MM.1S (cell line): ENCODE results near the gene SLC25A34.

Experiments
- DNase-seq: peaks from one replicate; pipeline ENCODE4 v3.0.0-alpha.2; 2015
- H2AFZ ChIP-seq: fragments of 300-600 bp; sonication (generic); 2 replicates; pipeline ENCODE4 v1.6.0; 2016; ENCODE audit warnings: antibody characterized with exemption, low read length
- H3F3A ChIP-seq: fragments of 300-600 bp; sonication (generic); 2 replicates; pipeline ENCODE4 v1.6.1; 2016; ENCODE audit warnings: mild to moderate bottlenecking, antibody characterized with exemption, low read length, moderate library complexity, mixed read lengths; ENCODE audit not compliant: insufficient read depth
- H3K27ac ChIP-seq: fragments of 300-600 bp; sonication (generic); 2 replicates; pipeline ENCODE4 v1.5.1; 2016; ENCODE audit warnings: mild to moderate bottlenecking, low read length
- H3K27me3 ChIP-seq: fragments of 300-600 bp; sonication (generic); replicated peaks from 2 replicates; pipeline ENCODE4 v1.6.0; 2016; ENCODE audit warnings: low read length; ENCODE audit not compliant: insufficient read depth
- H3K36me3 ChIP-seq: fragments of 300-600 bp; sonication (generic); replicated peaks from 2 replicates; pipeline ENCODE4 v1.6.1; 2016; ENCODE audit warnings: mild to moderate bottlenecking, low read length, mixed read lengths; ENCODE audit not compliant: insufficient read depth
- H3K4me1 ChIP-seq: fragments of 300-600 bp; sonication (generic); 2 replicates; pipeline ENCODE4 v1.6.1; 2016; ENCODE audit warnings: low read length, mixed read lengths
- H3K4me2 ChIP-seq: fragments of 300-600 bp; sonication (generic); 2 replicates; pipeline ENCODE4 v1.6.0; 2016; ENCODE audit warnings: low read depth, low read length
- H3K4me3 ChIP-seq: fragments of 300-600 bp; sonication (generic); 2 replicates; pipeline ENCODE4 v1.5.1; 2016; ENCODE audit warnings: low read length, mixed read lengths
- H3K79me2 ChIP-seq: fragments of 300-600 bp; sonication (generic); 2 replicates; pipeline ENCODE4 v1.6.1; 2016; ENCODE audit warnings: mixed run types, low read length, mixed read lengths
- H3K9ac ChIP-seq: fragments of 300-600 bp; sonication (generic); 2 replicates; pipeline ENCODE4 v1.6.1; 2016; ENCODE audit warnings: low read length, mixed read lengths
- H3K9me2 ChIP-seq: fragments of 300-600 bp; sonication (generic); replicated peaks from 2 replicates; pipeline ENCODE4 v1.6.1; 2016; ENCODE audit warnings: mild to moderate bottlenecking, low read length, mixed read lengths; ENCODE audit not compliant: insufficient read depth
- H3K9me3 ChIP-seq: fragments of 300-600 bp; sonication (generic); replicated peaks from 2 replicates; pipeline ENCODE4 v1.6.1; 2016; ENCODE audit warnings: mild to moderate bottlenecking, low read length, mixed read lengths; ENCODE audit not compliant: insufficient read depth
- H4K20me1 ChIP-seq: fragments of 300-600 bp; sonication (generic); 2 replicates; pipeline ENCODE4 v1.6.1; 2016; ENCODE audit warnings: mild to moderate bottlenecking, low read length, moderate library complexity, mixed read lengths; ENCODE audit not compliant: insufficient read depth
- CTCF ChIP-seq: fragments of 300-600 bp; sonication (generic); IDR thresholded peaks from 2 replicates; pipeline ENCODE4 v1.5.1; 2016; ENCODE audit warnings: antibody characterized with exemption, low read length, mixed read lengths
- EZH2 ChIP-seq: fragments of 300-600 bp; sonication (generic); optimal IDR thresholded peaks from 2 replicates; pipeline ENCODE3; 2017; ENCODE audit warnings: low read depth, mild to moderate bottlenecking, antibody characterized with exemption, low read length, mixed read lengths
- EZH2phosphoT487 ChIP-seq: fragments of 300-600 bp; sonication (generic); IDR thresholded peaks from 2 replicates; pipeline ENCODE4 v1.6.1; 2018; ENCODE audit warnings: antibody characterized with exemption, low read length

The SLC25A34 gene

GRCh38 chr1:15733218-15733725 is 2.8 kb upstream of the SLC25A34 start:
- no peaks in the 10 kb centered on the region for H3K9me3 ChIP-seq
- H4K20me1 ChIP-seq = no peaks in the 10 kb centered on the region
- H3K4me2 ChIP-seq = no peak overlapping the region
- no peak overlapping the region for H3K9ac ChIP-seq
- no peaks in the 10 kb centered on the region for H3K9me2 ChIP-seq
- no peak overlapping the region for H3K4me3 ChIP-seq
- no peaks in the 10 kb centered on the region for H3K4me1 ChIP-seq
- TF ChIP-seq EZH2phosphoT487 (no peak), CTCF (no peak), EZH2 (no peak)
- no peaks in the 10 kb centered on the region for H3K79me2 ChIP-seq
- H2AFZ ChIP-seq = no peak overlapping the region
- no peaks in the 10 kb centered on the region for H3K27me3 ChIP-seq
- H3K36me3 ChIP-seq = no peaks in the 10 kb centered on the region
- no peaks in the 10 kb centered on the region for H3F3A ChIP-seq
- DNase-seq = no peak
- H3K27ac ChIP-seq = no peak overlapping the region

DNA sequence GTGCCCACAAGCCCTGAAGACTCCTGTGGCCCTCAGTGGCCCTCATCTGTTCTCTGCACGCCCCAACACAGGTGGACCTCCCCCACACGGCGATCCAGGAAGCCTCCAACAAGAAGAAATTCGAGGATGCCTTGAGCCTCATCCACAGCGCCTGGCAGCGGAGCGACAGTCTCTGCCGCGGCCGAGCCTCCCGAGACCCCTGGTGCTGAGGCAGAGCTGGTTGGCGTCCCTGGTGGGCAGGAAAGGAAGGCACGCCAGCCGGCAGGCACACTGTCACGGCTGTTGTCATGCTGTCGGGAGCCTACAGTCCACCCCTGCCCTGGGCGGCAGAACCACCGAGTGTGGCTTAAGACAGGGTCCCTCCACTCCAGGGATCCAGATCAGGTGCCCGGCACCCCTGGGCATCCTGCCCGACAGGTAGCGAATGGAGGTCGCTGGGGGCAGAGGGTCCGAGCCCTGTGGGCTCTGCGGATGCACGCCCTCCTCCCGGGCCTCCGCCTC is 2.3 kb upstream of the SLC25A34 start:
- Histone ChIP-seq H3F3A (no peaks in the 10 kb centered on the region), H3K4me2 (no peak overlapping the region), H3K4me1 (no peaks in the 10 kb centered on the region), H3K79me2 (no peaks in the 10 kb centered on the region), H3K27me3 (no peaks in the 10 kb centered on the region), H4K20me1 (no peaks in the 10 kb centered on the region), H3K4me3 (no peak overlapping the region), H3K9ac (no peak overlapping the region), H2AFZ (no peak overlapping the region), H3K9me3 (no peaks in the 10 kb centered on the region), H3K27ac (no peak overlapping the region), H3K9me2 (no peaks in the 10 kb centered on the region), H3K36me3 (no peaks in the 10 kb centered on the region)
- TF ChIP-seq EZH2phosphoT487 (no peak), CTCF (no peak), EZH2 (no peak)
- no peak for DNase-seq

DNA sequence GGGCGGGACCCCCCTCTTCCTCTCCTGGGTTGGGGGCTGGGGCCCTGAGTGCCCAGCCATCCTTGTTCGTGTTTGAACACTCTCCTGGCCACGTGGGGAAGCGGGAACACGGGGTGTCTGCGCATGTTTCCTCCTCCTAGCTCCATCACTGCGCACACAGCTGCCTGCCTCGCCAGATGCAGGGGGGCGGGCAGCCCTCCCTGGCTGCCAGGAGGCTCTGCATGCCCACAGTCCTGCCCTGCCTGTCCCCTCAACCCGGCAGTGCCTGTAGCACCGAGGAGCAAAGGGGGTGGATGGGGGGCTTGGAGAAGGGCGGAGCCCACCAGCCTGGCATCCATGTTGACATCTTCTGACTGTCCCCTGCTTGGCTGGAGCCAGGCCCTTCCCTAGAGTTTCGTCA is 1.8 kb upstream of the SLC25A34 start:
- Histone ChIP-seq H3K27me3 (no peaks in the 10 kb centered on the region), H3K27ac (no peak overlapping the region), H3F3A (no peaks in the 10 kb centered on the region), H3K9me3 (no peaks in the 10 kb centered on the region), H2AFZ (no peak overlapping the region), H3K4me1 (no peaks in the 10 kb centered on the region), H3K9ac (no peak overlapping the region), H3K36me3 (no peaks in the 10 kb centered on the region), H3K9me2 (no peaks in the 10 kb centered on the region), H4K20me1 (no peaks in the 10 kb centered on the region), H3K4me2 (no peak overlapping the region), H3K79me2 (no peaks in the 10 kb centered on the region), H3K4me3 (no peak overlapping the region)
- no peak for TF ChIP-seq EZH2
- no peak for TF ChIP-seq CTCF
- no peak for TF ChIP-seq EZH2phosphoT487
- no peak for DNase-seq
